ENCODE data around the gene RP2.

- TF ChIP-seq CTCF (IDR thresholded peaks at IDR 0.05) = no peak
- TF ChIP-seq EZH2 (IDR thresholded peaks at IDR 0.05) = no peak
Measured at GRCh38 chrX:46792810-46793188, 44.0 kb upstream of the RP2 start.
